ENCODE results near the gene ARG2. TPM values are rescaled to one million over a fixed set of nuclear protein-coding genes. Genes with fewer than 3 reads are reported as not detected.

ARG2 gene
- total RNA-seq, 1 donor from 2014 or later, result 11.1 TPM

DNA sequence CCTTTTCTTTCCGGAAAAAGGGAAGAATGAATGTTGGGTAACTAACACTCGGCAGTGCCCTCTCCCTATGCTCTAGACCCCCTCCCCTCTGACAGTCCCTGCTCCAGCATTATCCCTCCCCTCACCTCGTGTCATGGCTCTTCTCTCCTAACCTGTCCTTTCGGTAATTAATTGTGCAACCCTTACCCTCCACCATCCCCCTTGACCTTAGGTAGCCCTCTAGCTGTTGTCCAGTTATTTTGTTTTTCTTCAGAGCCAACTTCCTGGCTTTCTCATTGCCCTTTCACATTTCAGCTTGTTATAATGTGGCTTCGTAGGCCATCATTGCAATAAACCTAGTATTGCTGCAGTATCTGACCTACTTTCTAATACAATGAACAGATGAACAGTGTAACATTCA, 11.2 kb downstream of the ARG2 start:
- TF ChIP-seq, protein P1, sequence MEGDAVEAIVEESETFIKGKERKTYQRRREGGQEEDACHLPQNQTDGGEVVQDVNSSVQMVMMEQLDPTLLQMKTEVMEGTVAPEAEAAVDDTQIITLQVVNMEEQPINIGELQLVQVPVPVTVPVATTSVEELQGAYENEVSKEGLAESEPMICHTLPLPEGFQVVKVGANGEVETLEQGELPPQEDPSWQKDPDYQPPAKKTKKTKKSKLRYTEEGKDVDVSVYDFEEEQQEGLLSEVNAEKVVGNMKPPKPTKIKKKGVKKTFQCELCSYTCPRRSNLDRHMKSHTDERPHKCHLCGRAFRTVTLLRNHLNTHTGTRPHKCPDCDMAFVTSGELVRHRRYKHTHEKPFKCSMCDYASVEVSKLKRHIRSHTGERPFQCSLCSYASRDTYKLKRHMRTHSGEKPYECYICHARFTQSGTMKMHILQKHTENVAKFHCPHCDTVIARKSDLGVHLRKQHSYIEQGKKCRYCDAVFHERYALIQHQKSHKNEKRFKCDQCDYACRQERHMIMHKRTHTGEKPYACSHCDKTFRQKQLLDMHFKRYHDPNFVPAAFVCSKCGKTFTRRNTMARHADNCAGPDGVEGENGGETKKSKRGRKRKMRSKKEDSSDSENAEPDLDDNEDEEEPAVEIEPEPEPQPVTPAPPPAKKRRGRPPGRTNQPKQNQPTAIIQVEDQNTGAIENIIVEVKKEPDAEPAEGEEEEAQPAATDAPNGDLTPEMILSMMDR (IDR thresholded peaks at IDR 0.05), result no peak
- Mint-ChIP-seq H3K36me3 (ENCODE audit: low read depth) (peaks cover 2% of the 10 kb centered on the region), H3K4me3 (ENCODE audit: unreplicated experiment) (no peak overlapping the region), H3K9me3 (ENCODE audit: low read depth) (no peaks in the 10 kb centered on the region), H3K4me1 (ENCODE audit: low read depth) (peaks cover 7% of the 10 kb centered on the region), H3K27ac (ENCODE audit: unreplicated experiment) (no peak overlapping the region), H3K27me3 (ENCODE audit: low read depth) (no peaks in the 10 kb centered on the region)
- no peak for DNase-seq (ENCODE audit: low spot score)

DNA sequence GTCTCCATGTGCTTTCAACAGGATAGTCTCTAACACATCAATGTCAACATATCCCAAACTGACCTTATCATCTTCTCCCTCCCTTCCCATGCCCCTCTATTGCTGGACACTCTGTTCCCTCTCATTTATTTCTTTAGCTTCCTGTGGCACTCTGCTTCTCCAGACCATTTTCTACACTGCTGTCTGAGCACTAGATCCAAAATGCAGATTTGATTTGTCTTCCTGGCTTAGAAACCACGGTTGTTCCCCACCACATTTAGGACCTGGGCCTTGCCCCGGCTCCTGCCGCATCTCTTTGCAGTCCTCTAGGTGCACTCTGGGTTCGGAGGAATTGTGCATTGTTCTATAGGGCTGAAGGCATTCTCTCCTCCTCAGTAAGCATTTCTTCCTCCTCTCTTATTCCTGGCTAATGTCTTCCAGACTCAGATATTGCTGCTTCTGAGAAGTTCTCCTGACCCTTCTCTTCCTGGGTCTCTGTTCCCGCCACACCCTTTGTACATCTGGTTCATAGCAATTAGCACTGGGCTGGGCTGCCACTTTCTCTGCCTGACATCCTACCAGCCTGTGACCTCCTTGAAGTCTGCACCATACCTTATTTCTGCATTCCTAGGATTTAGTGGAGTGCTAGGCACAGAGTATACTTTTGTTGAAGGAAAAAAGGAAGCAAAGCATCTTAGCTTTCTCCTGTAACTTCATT, 13.9 kb downstream of the ARG2 start:
- Mint-ChIP-seq H3K36me3 (ENCODE audit: low read depth) (peaks cover 2% of the 10 kb centered on the region), H3K4me3 (ENCODE audit: unreplicated experiment) (no peak overlapping the region)

DNA sequence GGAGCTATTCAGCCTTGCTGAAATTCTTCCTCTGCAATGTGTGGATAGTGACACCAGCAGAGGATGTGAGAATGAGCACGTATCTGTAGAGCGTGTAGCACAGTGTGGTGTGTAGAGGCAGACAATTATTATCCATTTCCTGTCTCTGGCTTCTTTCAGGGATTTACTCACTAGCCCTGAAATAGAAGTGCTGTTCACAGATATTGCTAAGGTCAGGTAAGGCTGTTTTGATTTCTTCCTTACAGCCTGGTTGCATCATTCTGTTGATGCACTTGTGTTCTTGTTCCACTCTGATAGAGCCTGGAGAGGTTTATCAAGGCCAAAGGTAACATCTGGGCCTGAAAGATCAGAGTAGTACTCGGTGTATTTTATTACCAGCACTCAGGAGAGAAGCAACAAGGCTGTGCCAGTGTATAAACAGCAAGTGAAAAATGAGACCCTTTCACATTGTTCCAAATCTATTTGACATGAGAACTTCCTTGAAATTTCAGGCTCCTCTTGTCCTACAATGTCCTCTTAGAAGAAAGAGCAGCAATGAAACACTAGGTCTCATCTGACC, 16.7 kb downstream of the ARG2 start:
- H3K4me3 Mint-ChIP-seq (ENCODE audit: unreplicated experiment), result no peak overlapping the region
- DNase-seq (ENCODE audit: low spot score), result no peak
- peaks cover 16% of the 10 kb centered on the region for H3K4me1 Mint-ChIP-seq (ENCODE audit: low read depth)
- peaks cover 2% of the 10 kb centered on the region for H3K36me3 Mint-ChIP-seq (ENCODE audit: low read depth)
- H3K9me3 Mint-ChIP-seq (ENCODE audit: low read depth), result no peaks in the 10 kb centered on the region
- no peaks in the 10 kb centered on the region for H3K27me3 Mint-ChIP-seq (ENCODE audit: low read depth)
- H3K27ac Mint-ChIP-seq (ENCODE audit: unreplicated experiment), result peak overlapping the region; percentile 80
- TF ChIP-seq, protein P1 (IDR thresholded peaks at IDR 0.05), result no peak

More for the DNA sequence above, 13.9 kb downstream of the ARG2 start:
- peaks cover 16% of the 10 kb centered on the region for H3K4me1 Mint-ChIP-seq (ENCODE audit: low read depth)
- no peaks in the 10 kb centered on the region for H3K9me3 Mint-ChIP-seq (ENCODE audit: low read depth)
- no peak overlapping the region for H3K27ac Mint-ChIP-seq (ENCODE audit: unreplicated experiment)
- H3K27me3 Mint-ChIP-seq (ENCODE audit: low read depth), result no peaks in the 10 kb centered on the region
- DNase-seq (ENCODE audit: low spot score), result no peak
- TF ChIP-seq, protein P1 (IDR thresholded peaks at IDR 0.05), result no peak

DNA sequence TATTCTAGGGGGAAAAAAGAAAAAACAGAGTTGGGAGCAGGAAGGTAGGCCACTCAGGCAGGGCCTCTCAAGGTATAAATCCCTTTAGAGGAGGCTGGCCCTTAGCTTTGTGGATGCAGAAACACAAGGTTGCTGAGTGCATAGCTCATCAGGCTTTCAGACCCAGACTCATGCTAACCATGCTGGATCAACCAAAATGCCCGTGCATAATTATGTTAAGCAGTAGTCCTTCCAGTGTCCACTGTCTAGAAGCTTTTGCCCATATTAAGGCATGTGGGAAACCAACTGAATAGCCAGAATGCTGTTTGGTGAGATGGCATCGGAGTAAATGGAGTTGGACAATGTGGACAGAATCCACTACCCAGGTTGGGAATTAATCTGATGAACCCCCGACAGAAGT, 18.9 kb downstream of the ARG2 start:
- DNase-seq (ENCODE audit: low spot score), result no peak
- Mint-ChIP-seq H3K4me1 (ENCODE audit: low read depth) (peaks cover 14% of the 10 kb centered on the region), H3K36me3 (ENCODE audit: low read depth) (peaks cover 2% of the 10 kb centered on the region), H3K27ac (ENCODE audit: unreplicated experiment) (no peak overlapping the region), H3K27me3 (ENCODE audit: low read depth) (no peaks in the 10 kb centered on the region), H3K9me3 (ENCODE audit: low read depth) (no peaks in the 10 kb centered on the region), H3K4me3 (ENCODE audit: unreplicated experiment) (no peak overlapping the region)
- TF ChIP-seq, protein P1 (IDR thresholded peaks at IDR 0.05), result no peak

DNA sequence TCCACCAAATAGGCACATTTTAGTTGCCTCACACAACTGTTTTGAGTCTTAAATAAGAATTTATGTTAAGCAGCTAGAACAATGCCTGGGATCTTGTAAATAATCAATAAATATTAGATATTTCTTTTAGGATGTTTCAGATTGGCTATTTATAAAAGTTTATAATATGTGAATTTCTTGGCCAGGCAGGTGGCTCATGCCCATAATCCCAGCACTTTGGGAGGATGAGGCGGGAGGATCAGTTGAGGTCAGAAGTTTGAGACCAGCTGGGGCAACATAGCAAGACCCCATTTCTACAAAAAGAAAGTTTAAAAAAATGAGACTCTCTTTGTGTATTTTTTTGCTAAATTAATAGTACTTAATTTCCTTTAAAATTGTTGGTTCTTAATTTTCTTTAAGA, 21.8 kb downstream of the ARG2 start:
- no peak overlapping the region for H3K4me3 Mint-ChIP-seq (ENCODE audit: unreplicated experiment)
- no peaks in the 10 kb centered on the region for H3K9me3 Mint-ChIP-seq (ENCODE audit: low read depth)
- H3K27ac Mint-ChIP-seq (ENCODE audit: unreplicated experiment), result no peak overlapping the region
- peaks cover 9% of the 10 kb centered on the region for H3K36me3 Mint-ChIP-seq (ENCODE audit: low read depth)
- peaks cover 13% of the 10 kb centered on the region for H3K4me1 Mint-ChIP-seq (ENCODE audit: low read depth)
- TF ChIP-seq, protein P1 (IDR thresholded peaks at IDR 0.05), result no peak
- no peak for DNase-seq (ENCODE audit: low spot score)
- no peaks in the 10 kb centered on the region for H3K27me3 Mint-ChIP-seq (ENCODE audit: low read depth)
